ENCODE measurements around the gene CARD11.

The CARD11 gene

GRCh38 chr7:2861509-2861908 lies 182.2 kb downstream of the CARD11 start:
- no peak overlapping the region for H3K4me3 ChIP-seq (ENCODE audit: control insufficient read depth in 1 of 7, extremely low read depth in 1 of 7, insufficient read depth in 4 of 7, low read depth in 2 of 7, low read length in 6 of 7)
- no CpG with 5 or more reads among the region's 4 CpGs for WGBS (ENCODE audit: insufficient coverage)
- POLR2A ChIA-PET, result no interaction called here
- no peak overlapping the region for H3K27ac ChIP-seq (ENCODE audit: insufficient read depth in 1 of 2, low read depth in 1 of 2, low read length in 2 of 2, poor library complexity in 1 of 2, severe bottlenecking in 2 of 2)
- peaks cover 0 to 4% (median 0%) of the 10 kb centered on the region in 4 experiments for H3K36me3 ChIP-seq (ENCODE audit: control insufficient read depth in 4 of 4, insufficient read depth in 4 of 4, low read length in 3 of 4)
- CTCF ChIA-PET, result interaction anchor here (1.6 to 1.7 kb wide), 2 partner anchors 76 to 101 kb away, joined by 3 to 6 read pairs; no protein-coding TSS in a partner anchor
- no peaks in the 10 kb centered on the region for H3K9me3 ChIP-seq (ENCODE audit: control extremely low read depth in 1 of 5, control insufficient read depth in 4 of 5, insufficient read depth in 2 of 5, low read depth in 1 of 5, low read length in 4 of 5)
- peaks cover 3 to 30% (median 21%) of the 10 kb centered on the region in 4 experiments for H3K4me1 ChIP-seq (ENCODE audit: control extremely low read depth in 1 of 4, control insufficient read depth in 4 of 4, insufficient read depth in 4 of 4, low read length in 3 of 4)
- no peaks in the 10 kb centered on the region for H3K27me3 ChIP-seq (replicated peaks in 2 of 5; ENCODE audit: control insufficient read depth in 4 of 5, insufficient read depth in 5 of 5, low read length in 4 of 5)
- DNase-seq, result no peak

DNA sequence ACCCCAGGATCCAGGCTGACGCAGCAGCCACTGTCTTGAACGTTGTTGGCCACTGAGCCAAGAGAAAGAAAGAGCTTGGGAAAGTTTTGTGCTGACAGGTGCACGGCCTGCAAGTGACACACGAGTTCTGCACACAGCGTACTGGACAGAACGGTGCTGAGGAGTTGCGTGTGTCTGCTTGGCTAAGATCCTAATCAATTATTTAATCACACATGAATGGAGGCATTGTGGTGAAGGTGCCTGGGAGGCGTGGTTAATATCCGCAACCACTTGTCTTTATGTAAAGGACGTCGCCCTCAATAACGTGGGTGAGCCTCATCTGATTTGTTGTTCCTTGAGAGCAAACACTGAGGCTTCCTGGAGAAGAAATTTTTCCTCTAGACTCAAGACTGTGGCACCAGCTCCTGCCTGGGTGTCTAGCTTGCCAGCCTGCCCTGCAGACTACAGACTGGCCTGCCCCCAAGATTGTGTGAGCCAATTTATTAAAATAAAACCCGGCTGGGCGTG lies 183.0 kb downstream of the CARD11 start:
- WGBS (ENCODE audit: insufficient coverage), result 94% methylated on average over 8 of the region's 14 CpGs
- Histone ChIP-seq H3K4me3 (ENCODE audit: control insufficient read depth in 1 of 7, extremely low read depth in 1 of 7, insufficient read depth in 4 of 7, low read depth in 2 of 7, low read length in 6 of 7) (no peak overlapping the region), H3K4me1 (ENCODE audit: control extremely low read depth in 1 of 4, control insufficient read depth in 4 of 4, insufficient read depth in 4 of 4, low read length in 3 of 4) (peaks cover 3 to 30% (median 21%) of the 10 kb centered on the region in 4 experiments), H3K36me3 (ENCODE audit: control insufficient read depth in 4 of 4, insufficient read depth in 4 of 4, low read length in 3 of 4) (peaks cover 0 to 5% (median 0%) of the 10 kb centered on the region in 4 experiments), H3K27ac (ENCODE audit: insufficient read depth in 1 of 2, low read depth in 1 of 2, low read length in 2 of 2, poor library complexity in 1 of 2, severe bottlenecking in 2 of 2) (no peak overlapping the region), H3K9me3 (ENCODE audit: control extremely low read depth in 1 of 5, control insufficient read depth in 4 of 5, insufficient read depth in 2 of 5, low read depth in 1 of 5, low read length in 4 of 5) (no peaks in the 10 kb centered on the region), H3K27me3 (replicated peaks in 2 of 5; ENCODE audit: control insufficient read depth in 4 of 5, insufficient read depth in 5 of 5, low read length in 4 of 5) (no peaks in the 10 kb centered on the region)
- CTCF ChIA-PET, result no interaction called here
- POLR2A ChIA-PET, result no interaction called here
- no peak for DNase-seq

- 100% methylated on average over 4 of the region's 6 CpGs for WGBS (ENCODE audit: insufficient coverage)
- Histone ChIP-seq H3K36me3 (ENCODE audit: control insufficient read depth in 4 of 4, insufficient read depth in 4 of 4, low read length in 3 of 4) (peaks cover 0 to 5% (median 1%) of the 10 kb centered on the region in 4 experiments), H3K4me3 (ENCODE audit: control insufficient read depth in 1 of 7, extremely low read depth in 1 of 7, insufficient read depth in 4 of 7, low read depth in 2 of 7, low read length in 6 of 7) (no peak overlapping the region), H3K27me3 (replicated peaks in 2 of 5; ENCODE audit: control insufficient read depth in 4 of 5, insufficient read depth in 5 of 5, low read length in 4 of 5) (no peaks in the 10 kb centered on the region), H3K4me1 (ENCODE audit: control extremely low read depth in 1 of 4, control insufficient read depth in 4 of 4, insufficient read depth in 4 of 4, low read length in 3 of 4) (peaks cover 3 to 26% (median 19%) of the 10 kb centered on the region in 4 experiments), H3K9me3 (ENCODE audit: control extremely low read depth in 1 of 5, control insufficient read depth in 4 of 5, insufficient read depth in 2 of 5, low read depth in 1 of 5, low read length in 4 of 5) (no peaks in the 10 kb centered on the region), H3K27ac (ENCODE audit: insufficient read depth in 1 of 2, low read depth in 1 of 2, low read length in 2 of 2, poor library complexity in 1 of 2, severe bottlenecking in 2 of 2) (no peak overlapping the region)
- POLR2A ChIA-PET, result no interaction called here
- no peak for DNase-seq
- CTCF ChIA-PET, result interaction anchor here (1.9 kb wide), 1 partner anchor 11 kb away, joined by 8 read pairs; no protein-coding TSS in a partner anchor
Measured at GRCh38 chr7:2859952-2860351, 183.7 kb downstream of the CARD11 start.

- CTCF ChIA-PET, result interaction anchor here (1.9 kb wide), 1 partner anchor 10 kb away, joined by 8 read pairs; no protein-coding TSS in a partner anchor
- Histone ChIP-seq H3K4me1 (ENCODE audit: control extremely low read depth in 1 of 4, control insufficient read depth in 4 of 4, insufficient read depth in 4 of 4, low read length in 3 of 4) (peaks cover 3 to 14% (median 10%) of the 10 kb centered on the region in 4 experiments), H3K9me3 (ENCODE audit: control extremely low read depth in 1 of 5, control insufficient read depth in 4 of 5, insufficient read depth in 2 of 5, low read depth in 1 of 5, low read length in 4 of 5) (no peaks in the 10 kb centered on the region), H3K27ac (ENCODE audit: insufficient read depth in 1 of 2, low read depth in 1 of 2, low read length in 2 of 2, poor library complexity in 1 of 2, severe bottlenecking in 2 of 2) (no peak overlapping the region), H3K4me3 (ENCODE audit: control insufficient read depth in 1 of 7, extremely low read depth in 1 of 7, insufficient read depth in 4 of 7, low read depth in 2 of 7, low read length in 6 of 7) (no peak overlapping the region), H3K36me3 (ENCODE audit: control insufficient read depth in 4 of 4, insufficient read depth in 4 of 4, low read length in 3 of 4) (peaks cover 0 to 5% (median 3%) of the 10 kb centered on the region in 4 experiments), H3K27me3 (replicated peaks in 2 of 5; ENCODE audit: control insufficient read depth in 4 of 5, insufficient read depth in 5 of 5, low read length in 4 of 5) (no peaks in the 10 kb centered on the region)
- no peak for DNase-seq
- 98% methylated on average over 5 of the region's 5 CpGs for WGBS (ENCODE audit: insufficient coverage)
- POLR2A ChIA-PET, result interaction anchor here (0.6 kb wide), 1 partner anchor 10 kb away, joined by 3 read pairs; no protein-coding TSS in a partner anchor
Measured at GRCh38 chr7:2858621-2859020, 185.0 kb downstream of the CARD11 start.

DNA sequence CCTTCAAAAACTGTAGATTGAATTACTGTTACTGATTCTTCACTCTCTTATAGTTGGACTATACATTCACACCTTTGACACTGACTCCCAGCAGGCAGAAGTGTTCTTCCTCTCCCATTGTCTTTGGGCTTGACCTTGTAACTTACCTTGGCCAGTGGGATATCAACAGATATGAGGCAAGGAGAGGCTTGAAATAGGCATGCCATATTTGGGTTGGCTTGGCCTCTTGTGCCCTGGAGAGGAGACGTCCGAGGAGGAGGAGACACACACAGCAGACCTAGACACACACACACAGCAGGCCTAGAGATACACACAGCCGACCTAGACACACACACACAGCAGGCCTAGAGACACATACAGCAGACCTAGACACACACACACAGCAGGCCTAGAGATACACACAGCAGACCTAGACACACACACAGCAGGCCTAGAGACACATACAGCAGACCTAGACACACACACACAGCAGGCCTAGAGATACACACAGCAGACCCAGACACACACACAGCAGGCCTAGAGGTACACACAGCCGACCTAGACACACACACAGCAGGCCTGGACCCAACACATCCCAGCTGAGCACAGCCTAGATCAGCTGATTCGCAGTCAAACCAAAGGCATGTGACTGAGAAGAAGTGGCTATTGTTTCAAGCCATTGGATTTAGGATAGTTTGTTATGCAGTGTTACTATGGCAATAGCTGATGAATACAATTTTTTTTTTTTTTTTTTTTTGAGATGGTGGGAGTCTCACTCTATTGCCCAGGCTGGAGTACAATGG lies 187.1 kb downstream of the CARD11 start:
- Histone ChIP-seq H3K9me3 (ENCODE audit: control extremely low read depth in 1 of 5, control insufficient read depth in 4 of 5, insufficient read depth in 2 of 5, low read depth in 1 of 5, low read length in 4 of 5) (no peaks in the 10 kb centered on the region), H3K4me1 (ENCODE audit: control extremely low read depth in 1 of 4, control insufficient read depth in 4 of 4, insufficient read depth in 4 of 4, low read length in 3 of 4) (peaks cover 0 to under 1% (median 0%) of the 10 kb centered on the region in 4 experiments), H3K36me3 (ENCODE audit: control insufficient read depth in 4 of 4, insufficient read depth in 4 of 4, low read length in 3 of 4) (peaks cover 0 to 5% (median 3%) of the 10 kb centered on the region in 4 experiments), H3K27ac (ENCODE audit: insufficient read depth in 1 of 2, low read depth in 1 of 2, low read length in 2 of 2, poor library complexity in 1 of 2, severe bottlenecking in 2 of 2) (no peak overlapping the region), H3K4me3 (ENCODE audit: control insufficient read depth in 1 of 7, extremely low read depth in 1 of 7, insufficient read depth in 4 of 7, low read depth in 2 of 7, low read length in 6 of 7) (no peak overlapping the region), H3K27me3 (replicated peaks in 2 of 5; ENCODE audit: control insufficient read depth in 4 of 5, insufficient read depth in 5 of 5, low read length in 4 of 5) (no peaks in the 10 kb centered on the region)
- POLR2A ChIA-PET, result no interaction called here
- DNase-seq, result no peak
- 100% methylated on average over 3 of the region's 5 CpGs for WGBS (ENCODE audit: insufficient coverage)
- CTCF ChIA-PET, result interaction anchor here (0.7 to 1.1 kb wide), 2 partner anchors 8 to 135 kb away, joined by 3 to 4 read pairs; no protein-coding TSS in a partner anchor

All from common myeloid progenitor, CD34-positive (primary cell).